Fibroblast of lung (primary cell): Measurements from ENCODE around the gene RDH5. TPM values are rescaled to one million over a fixed set of nuclear protein-coding genes. Genes with fewer than 3 reads are reported as not detected.

Experiments used
- DNase-seq, 2 donors: peaks; one replicate each; pipeline versions ENCODE4 v3.0.0 to v3.0.0-alpha.2; 2010; ENCODE audit warnings: low read depth in 2 of 2
- H2AFZ ChIP-seq: 2 replicates; pipeline ENCODE4 v1.5.1; 2012; ENCODE audit warnings: low read length, control low read depth, inconsistent platforms
- H3K27ac ChIP-seq: 2 replicates; pipeline ENCODE4 v1.5.1; 2011; ENCODE audit warnings: low read length, control low read depth; ENCODE audit not compliant: insufficient read depth
- H3K27me3 ChIP-seq: 2 replicates; pipeline ENCODE4 v1.5.1; 2011; ENCODE audit warnings: mild to moderate bottlenecking, low read length; ENCODE audit not compliant: control insufficient read depth, insufficient read depth
- H3K36me3 ChIP-seq: 2 replicates; pipeline ENCODE4 v1.5.1; 2011; ENCODE audit warnings: low read length; ENCODE audit not compliant: control insufficient read depth, insufficient read depth
- H3K4me1 ChIP-seq: 2 replicates; pipeline ENCODE4 v1.5.1; 2011; ENCODE audit warnings: low read length; ENCODE audit not compliant: control insufficient read depth, insufficient read depth; ENCODE audit errors: extremely low read depth
- H3K4me2 ChIP-seq: 2 replicates; pipeline ENCODE4 v1.5.1; 2011; ENCODE audit warnings: low read length, control low read depth; ENCODE audit not compliant: insufficient read depth; ENCODE audit errors: extremely low read depth
- H3K4me3 ChIP-seq, 4 experiments: fragments of 200-600 bp in 1 of 4; sonication (generic) in 1 of 4; replicated peaks in 1 of 4; 2 replicates each; pipeline ENCODE4 v1.5.1; 2011 to 2016; ENCODE audit warnings: low read length in 4 of 4, low read depth in 3 of 4, mild to moderate bottlenecking in 3 of 4, control low read depth in 2 of 4, inconsistent platforms in 1 of 4, mixed read lengths in 1 of 4; ENCODE audit not compliant: insufficient read depth in 1 of 4; ENCODE audit errors: control extremely low read depth in 1 of 4
- H3K79me2 ChIP-seq: 2 replicates; pipeline ENCODE4 v1.5.1; 2012; ENCODE audit warnings: mild to moderate bottlenecking, low read length, inconsistent platforms; ENCODE audit not compliant: control insufficient read depth, insufficient read depth
- H3K9ac ChIP-seq: 2 replicates; pipeline ENCODE4 v1.5.1; 2011; ENCODE audit warnings: mild to moderate bottlenecking, low read length, control low read depth; ENCODE audit not compliant: insufficient read depth
- H3K9me3 ChIP-seq: 2 replicates; pipeline ENCODE4 v1.5.1; 2012; ENCODE audit warnings: low read depth, low read length; ENCODE audit not compliant: control insufficient read depth, insufficient read depth
- H4K20me1 ChIP-seq: 2 replicates; pipeline ENCODE4 v1.5.1; 2011; ENCODE audit warnings: low read length; ENCODE audit not compliant: control insufficient read depth, insufficient read depth; ENCODE audit errors: extremely low read depth
- EZH2 ChIP-seq: IDR thresholded peaks from 2 replicates; pipeline ENCODE4 v1.5.1; 2012; ENCODE audit warnings: low read length, control low read depth, mild to moderate bottlenecking; ENCODE audit errors: missing control alignments
- polyA plus RNA-seq, 2 donors: library from polyadenylated mRNA; depleted of rRNA in 1 of 2; stranded (reverse) in 1 of 2; unstranded in 1 of 2; fragments of >200 nt; gene quantifications; 2 replicates each; pipeline ENCODE4 v1.2.1, GENCODE V29; 2011 to 2012; ENCODE audit warnings: missing spikeins in 1 of 2
- total RNA-seq: library from RNA; depleted of rRNA; stranded (reverse); fragments of >200 nt; gene quantifications from 2 replicates; pipeline ENCODE4 v1.2.1, GENCODE V29; 2014
- TF ChIP-seq, protein P1 (sequence below), 2 donors: IDR thresholded peaks in 1 of 2; conservative IDR thresholded peaks in 1 of 2; 1 replicate in 1 of 2; 2 replicates in 1 of 2; pipeline ENCODE4 v1.5.1; 2011 to 2012; ENCODE audit warnings: low read length in 2 of 2, control low read depth in 1 of 2, inconsistent platforms in 1 of 2, low read depth in 1 of 2, mild to moderate bottlenecking in 1 of 2

Gene RDH5
- total and polyA plus RNA-seq, 2 donors (not counting 1 experiment from before 2014, with no cell fraction given): 16.7 to 49.2 TPM

DNA sequence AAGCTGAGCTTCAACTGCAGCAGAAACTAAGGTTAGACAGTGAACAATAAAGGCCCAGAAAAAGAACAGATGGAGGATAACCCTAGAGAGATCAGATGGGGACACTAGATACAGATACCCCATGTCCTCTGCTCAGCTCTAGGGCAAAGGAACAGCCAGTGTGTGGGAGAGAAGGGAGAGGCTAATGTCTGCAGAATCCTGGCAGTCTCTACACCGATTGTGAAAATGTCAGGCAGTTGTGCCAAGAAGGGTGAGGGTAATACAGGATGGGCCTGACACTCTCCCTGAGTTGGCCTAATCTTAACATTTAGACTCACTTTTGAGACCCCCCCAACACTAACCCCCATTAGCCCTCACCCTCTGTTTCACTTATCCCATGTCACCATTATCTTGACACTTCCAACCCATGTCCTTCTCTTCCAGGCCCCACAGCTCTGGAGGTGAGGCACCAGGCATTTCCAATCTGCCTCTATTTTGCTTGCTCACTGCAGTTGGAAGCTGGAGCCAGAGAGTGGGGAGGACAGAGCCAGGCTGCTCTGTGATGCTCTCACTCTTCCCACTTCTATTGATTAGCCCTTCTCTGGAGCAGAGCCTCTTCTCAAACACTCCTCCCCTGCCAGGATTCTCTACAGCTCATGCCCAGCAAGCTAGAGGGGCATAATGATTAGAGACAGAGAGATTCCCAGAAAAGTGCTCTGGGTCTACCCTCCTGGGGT is 7.3 kb upstream of the RDH5 start:
- no peak for DNase-seq
- H3K79me2 ChIP-seq: no peaks in the 10 kb centered on the region
- no peak overlapping the region for H3K4me3 ChIP-seq
- H3K27me3 ChIP-seq: no peaks in the 10 kb centered on the region
- H3K36me3 ChIP-seq: no peaks in the 10 kb centered on the region
- no peak overlapping the region for H3K9ac ChIP-seq
- peak overlapping the region; percentile 55 for H3K27ac ChIP-seq
- no peak overlapping the region for H2AFZ ChIP-seq
- peaks cover 48% of the 10 kb centered on the region for H3K4me1 ChIP-seq
- H4K20me1 ChIP-seq: no peaks in the 10 kb centered on the region
- no peak for TF ChIP-seq EZH2
- TF ChIP-seq, protein P1, sequence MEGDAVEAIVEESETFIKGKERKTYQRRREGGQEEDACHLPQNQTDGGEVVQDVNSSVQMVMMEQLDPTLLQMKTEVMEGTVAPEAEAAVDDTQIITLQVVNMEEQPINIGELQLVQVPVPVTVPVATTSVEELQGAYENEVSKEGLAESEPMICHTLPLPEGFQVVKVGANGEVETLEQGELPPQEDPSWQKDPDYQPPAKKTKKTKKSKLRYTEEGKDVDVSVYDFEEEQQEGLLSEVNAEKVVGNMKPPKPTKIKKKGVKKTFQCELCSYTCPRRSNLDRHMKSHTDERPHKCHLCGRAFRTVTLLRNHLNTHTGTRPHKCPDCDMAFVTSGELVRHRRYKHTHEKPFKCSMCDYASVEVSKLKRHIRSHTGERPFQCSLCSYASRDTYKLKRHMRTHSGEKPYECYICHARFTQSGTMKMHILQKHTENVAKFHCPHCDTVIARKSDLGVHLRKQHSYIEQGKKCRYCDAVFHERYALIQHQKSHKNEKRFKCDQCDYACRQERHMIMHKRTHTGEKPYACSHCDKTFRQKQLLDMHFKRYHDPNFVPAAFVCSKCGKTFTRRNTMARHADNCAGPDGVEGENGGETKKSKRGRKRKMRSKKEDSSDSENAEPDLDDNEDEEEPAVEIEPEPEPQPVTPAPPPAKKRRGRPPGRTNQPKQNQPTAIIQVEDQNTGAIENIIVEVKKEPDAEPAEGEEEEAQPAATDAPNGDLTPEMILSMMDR (conservative IDR thresholded peaks at IDR 0.05 in 1 of 2, IDR thresholded peaks at IDR 0.05 in 1 of 2; ENCODE audit: low read depth in 1 of 2, low read length in 2 of 2): no peak
- H3K9me3 ChIP-seq: no peaks in the 10 kb centered on the region
- H3K4me2 ChIP-seq: peak overlapping the region; percentile 49

DNA sequence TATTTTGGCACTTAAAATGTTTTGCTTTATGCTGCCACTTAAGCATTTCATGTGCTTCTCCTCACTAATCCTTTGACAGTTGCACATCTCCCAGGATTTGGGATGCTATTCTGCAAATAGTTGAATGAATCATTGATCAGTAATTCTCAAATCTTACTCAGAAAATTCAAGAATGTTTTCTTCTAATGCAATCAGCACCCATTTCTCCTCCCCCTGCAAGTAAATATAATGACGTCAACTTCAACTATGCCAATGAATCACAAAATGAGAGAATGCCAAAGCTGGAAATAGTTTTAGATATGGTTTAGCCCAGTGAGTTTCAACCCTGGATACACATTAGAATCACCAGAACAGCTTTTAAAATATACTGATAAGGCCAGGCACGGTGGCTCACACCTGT is 6.5 kb upstream of the RDH5 start:
- Histone ChIP-seq H3K9me3 (no peaks in the 10 kb centered on the region), H3K36me3 (no peaks in the 10 kb centered on the region), H3K4me1 (peaks cover 54% of the 10 kb centered on the region), H3K9ac (no peak overlapping the region), H3K4me3 (no peak overlapping the region), H3K27ac (peak overlapping the region; percentile 55), H2AFZ (no peak overlapping the region), H3K79me2 (peaks cover 4% of the 10 kb centered on the region), H3K27me3 (no peaks in the 10 kb centered on the region), H3K4me2 (peak overlapping the region; percentile 46), H4K20me1 (no peaks in the 10 kb centered on the region)
- DNase-seq: peak; percentile 83 to 90
- TF ChIP-seq EZH2: no peak
- TF ChIP-seq, protein P1 (conservative IDR thresholded peaks at IDR 0.05 in 1 of 2, IDR thresholded peaks at IDR 0.05 in 1 of 2; ENCODE audit: low read depth in 1 of 2, low read length in 2 of 2): no peak

DNA sequence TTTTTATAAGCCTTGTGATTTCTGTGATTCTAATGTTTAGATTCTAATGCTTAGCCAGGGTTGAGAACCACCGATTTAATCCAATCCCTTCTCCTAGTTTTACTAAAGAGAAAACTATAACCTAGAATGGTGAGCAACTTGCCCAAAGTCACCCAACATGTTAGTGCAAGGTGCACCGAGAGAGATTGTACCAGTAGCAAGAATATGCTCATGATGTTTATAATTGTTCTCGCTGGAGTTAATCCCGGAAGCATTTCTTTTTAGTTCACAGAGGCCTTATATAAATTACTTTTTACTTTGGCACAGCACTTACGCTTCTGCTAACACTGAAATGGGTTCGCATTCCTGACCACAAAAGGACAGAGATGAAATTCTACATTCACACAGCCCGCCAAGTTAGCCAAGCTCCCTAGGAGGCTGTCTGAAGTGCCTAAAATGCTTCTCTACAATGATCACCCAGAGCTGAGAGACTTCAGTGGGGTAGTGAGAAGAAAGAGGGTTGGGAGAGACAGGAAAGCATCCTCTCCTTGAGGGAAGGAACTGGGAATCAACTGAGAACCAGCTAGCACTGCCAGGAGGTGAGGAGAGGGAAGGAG is 4.9 kb upstream of the RDH5 start:
- Histone ChIP-seq H3K27me3 (no peaks in the 10 kb centered on the region), H3K4me2 (peak overlapping the region; percentile 81), H3K9me3 (no peaks in the 10 kb centered on the region), H3K36me3 (no peaks in the 10 kb centered on the region), H2AFZ (peak overlapping the region; percentile 63), H3K4me1 (peaks cover 58% of the 10 kb centered on the region), H4K20me1 (no peaks in the 10 kb centered on the region), H3K4me3 (peak overlapping the region; percentile 53 to 77 (median 66)), H3K79me2 (peaks cover 4% of the 10 kb centered on the region), H3K9ac (no peak overlapping the region), H3K27ac (peak overlapping the region; percentile 90)
- peak in 1 of 2 donors; percentile 66 for DNase-seq
- no peak for TF ChIP-seq EZH2
- TF ChIP-seq, protein P1 (conservative IDR thresholded peaks at IDR 0.05 in 1 of 2, IDR thresholded peaks at IDR 0.05 in 1 of 2; ENCODE audit: low read depth in 1 of 2, low read length in 2 of 2): no peak
